Lower leg skin (tissue), 3 donors: ENCODE results near the gene DRD3.

ENCODE experiments used
- POLR2A ChIP-seq, 2 donors: fragments of 450-650 bp; IDR thresholded peaks; one replicate each; pipeline ENCODE4 v1.6.1; 2016 to 2017; ENCODE audit warnings: antibody characterized with exemption in 2 of 2, mild to moderate bottlenecking in 1 of 2, moderate library complexity in 1 of 2
- TF ChIP-seq, protein P1 (sequence below), 3 donors: fragments of 450-650 bp; IDR thresholded peaks; one replicate each; pipeline ENCODE4 v1.5.1; 2016; ENCODE audit warnings: antibody characterized with exemption in 3 of 3, mild to moderate bottlenecking in 3 of 3, moderate library complexity in 2 of 3

DNA sequence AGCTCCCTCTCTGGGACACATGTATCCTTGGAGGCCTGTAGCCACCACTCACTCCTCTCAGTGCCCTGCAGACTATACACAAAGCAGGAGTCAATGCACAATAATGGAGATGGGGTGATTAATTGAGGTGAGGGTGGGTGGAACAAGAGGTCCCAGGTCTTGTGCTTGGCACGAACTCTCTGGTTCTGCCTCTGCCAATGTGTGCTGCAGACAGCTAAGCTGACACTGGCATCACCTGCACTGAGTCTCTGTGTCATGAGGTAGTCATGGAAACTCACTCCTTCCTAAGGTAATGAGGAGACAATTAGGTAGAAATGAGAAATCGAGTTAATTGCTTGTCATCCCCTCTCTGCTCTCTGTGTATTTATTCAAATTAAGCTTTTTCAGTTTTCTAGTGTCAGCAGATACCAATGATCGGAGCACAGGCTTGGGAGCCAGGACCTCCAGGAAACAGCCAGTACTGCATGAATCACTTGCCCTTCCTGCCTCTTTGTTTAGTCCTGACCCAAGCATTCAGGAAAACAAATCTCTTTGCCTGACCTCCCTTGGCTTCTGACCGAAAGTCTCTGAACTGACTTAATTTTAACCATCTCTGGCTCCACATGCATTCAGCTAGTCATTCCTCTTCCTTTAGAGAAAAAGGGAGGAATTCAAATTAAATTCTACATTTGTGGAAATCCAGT, 56.7 kb downstream of the DRD3 start:
- TF ChIP-seq, protein P1, sequence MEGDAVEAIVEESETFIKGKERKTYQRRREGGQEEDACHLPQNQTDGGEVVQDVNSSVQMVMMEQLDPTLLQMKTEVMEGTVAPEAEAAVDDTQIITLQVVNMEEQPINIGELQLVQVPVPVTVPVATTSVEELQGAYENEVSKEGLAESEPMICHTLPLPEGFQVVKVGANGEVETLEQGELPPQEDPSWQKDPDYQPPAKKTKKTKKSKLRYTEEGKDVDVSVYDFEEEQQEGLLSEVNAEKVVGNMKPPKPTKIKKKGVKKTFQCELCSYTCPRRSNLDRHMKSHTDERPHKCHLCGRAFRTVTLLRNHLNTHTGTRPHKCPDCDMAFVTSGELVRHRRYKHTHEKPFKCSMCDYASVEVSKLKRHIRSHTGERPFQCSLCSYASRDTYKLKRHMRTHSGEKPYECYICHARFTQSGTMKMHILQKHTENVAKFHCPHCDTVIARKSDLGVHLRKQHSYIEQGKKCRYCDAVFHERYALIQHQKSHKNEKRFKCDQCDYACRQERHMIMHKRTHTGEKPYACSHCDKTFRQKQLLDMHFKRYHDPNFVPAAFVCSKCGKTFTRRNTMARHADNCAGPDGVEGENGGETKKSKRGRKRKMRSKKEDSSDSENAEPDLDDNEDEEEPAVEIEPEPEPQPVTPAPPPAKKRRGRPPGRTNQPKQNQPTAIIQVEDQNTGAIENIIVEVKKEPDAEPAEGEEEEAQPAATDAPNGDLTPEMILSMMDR (IDR thresholded peaks at IDR 0.05), result no peak
- no peak for TF ChIP-seq POLR2A (IDR thresholded peaks at IDR 0.05)
